OCI-LY1 (cell line): ENCODE results near the gene APOBEC4.

Experiments used
- EZH2 ChIP-seq: fragments of 200-600 bp; sonication (generic), shearing (Covaris generic); IDR thresholded peaks from 2 replicates; pipeline ENCODE4 v1.8.0; 2017; ENCODE audit warnings: borderline replicate concordance, mixed run types, mild to moderate bottlenecking, antibody characterized with exemption, low read length, moderate library complexity, mixed read lengths
- TF ChIP-seq, protein P1 (sequence below): fragments of 200-600 bp; sonication (generic), shearing (Covaris generic); IDR thresholded peaks from 2 replicates; pipeline ENCODE4 v1.5.1; 2017; ENCODE audit warnings: mild to moderate bottlenecking, antibody characterized with exemption, low read length, moderate library complexity, mixed read lengths

- TF ChIP-seq, protein P1, sequence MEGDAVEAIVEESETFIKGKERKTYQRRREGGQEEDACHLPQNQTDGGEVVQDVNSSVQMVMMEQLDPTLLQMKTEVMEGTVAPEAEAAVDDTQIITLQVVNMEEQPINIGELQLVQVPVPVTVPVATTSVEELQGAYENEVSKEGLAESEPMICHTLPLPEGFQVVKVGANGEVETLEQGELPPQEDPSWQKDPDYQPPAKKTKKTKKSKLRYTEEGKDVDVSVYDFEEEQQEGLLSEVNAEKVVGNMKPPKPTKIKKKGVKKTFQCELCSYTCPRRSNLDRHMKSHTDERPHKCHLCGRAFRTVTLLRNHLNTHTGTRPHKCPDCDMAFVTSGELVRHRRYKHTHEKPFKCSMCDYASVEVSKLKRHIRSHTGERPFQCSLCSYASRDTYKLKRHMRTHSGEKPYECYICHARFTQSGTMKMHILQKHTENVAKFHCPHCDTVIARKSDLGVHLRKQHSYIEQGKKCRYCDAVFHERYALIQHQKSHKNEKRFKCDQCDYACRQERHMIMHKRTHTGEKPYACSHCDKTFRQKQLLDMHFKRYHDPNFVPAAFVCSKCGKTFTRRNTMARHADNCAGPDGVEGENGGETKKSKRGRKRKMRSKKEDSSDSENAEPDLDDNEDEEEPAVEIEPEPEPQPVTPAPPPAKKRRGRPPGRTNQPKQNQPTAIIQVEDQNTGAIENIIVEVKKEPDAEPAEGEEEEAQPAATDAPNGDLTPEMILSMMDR, result no peak
- TF ChIP-seq EZH2, result no peak
Observed at GRCh38 chr1:183632964-183633363, 20.2 kb downstream of the APOBEC4 start.
